SU-DHL-6 (cell line): Measurements from ENCODE around the gene STARD5.
A peak's percentile ranks its signal among the peaks of the same experiment; 100 is the strongest.

Experiments
- H2AFZ ChIP-seq: fragments of 200-600 bp; sonication (generic); 2 replicates; pipeline ENCODE4 v1.6.1; 2014; ENCODE audit warnings: low read depth, mild to moderate bottlenecking, moderate library complexity, mixed read lengths, antibody characterized with exemption, low read length; ENCODE audit not compliant: severe bottlenecking
- H3F3A ChIP-seq: fragments of 200-600 bp; shearing (Covaris generic); 2 replicates; pipeline ENCODE4 v1.6.0; 2016; ENCODE audit warnings: antibody characterized with exemption, mild to moderate bottlenecking; ENCODE audit not compliant: insufficient read depth
- H3K27ac ChIP-seq: fragments of 200-600 bp; sonication (generic); 2 replicates; pipeline ENCODE4 v1.5.1; 2016; ENCODE audit warnings: low read depth, mild to moderate bottlenecking, low read length, moderate library complexity, mixed read lengths
- H3K27me3 ChIP-seq: fragments of 200-600 bp; sonication (generic), shearing (Covaris generic); 2 replicates; pipeline ENCODE4 v1.6.0; 2014; ENCODE audit warnings: mild to moderate bottlenecking, low read length
- H3K36me3 ChIP-seq: fragments of 200-600 bp; sonication (generic); 2 replicates; pipeline ENCODE4 v1.6.1; 2014; ENCODE audit warnings: mild to moderate bottlenecking, low read length, mixed read lengths
- H3K4me2 ChIP-seq: fragments of 300-600, 200-600 bp; shearing (Covaris generic), sonication (generic); 2 replicates; pipeline ENCODE4 v1.6.0; 2014; ENCODE audit warnings: low read length, low read depth, mild to moderate bottlenecking; ENCODE audit not compliant: poor library complexity, severe bottlenecking
- H3K4me3 ChIP-seq: fragments of 200-600 bp; sonication (generic); 2 replicates; pipeline ENCODE4 v1.5.1; 2014; ENCODE audit warnings: antibody characterized with exemption, low read length, mild to moderate bottlenecking, mixed read lengths; ENCODE audit not compliant: insufficient read depth, poor library complexity, severe bottlenecking
- H3K79me2 ChIP-seq: fragments of 200-600 bp; sonication (generic); 2 replicates; pipeline ENCODE4 v1.6.1; 2014; ENCODE audit warnings: mild to moderate bottlenecking, low read length, moderate library complexity; ENCODE audit not compliant: insufficient read depth
- H3K9ac ChIP-seq: fragments of 200-600 bp; sonication (generic); 2 replicates; pipeline ENCODE4 v1.7.0; 2014; ENCODE audit warnings: mild to moderate bottlenecking, low read length
- H3K9me2 ChIP-seq: fragments of 200-600 bp; sonication (generic); replicated peaks from 2 replicates; pipeline ENCODE4 v1.6.1; 2014; ENCODE audit warnings: low read length; ENCODE audit not compliant: insufficient read depth
- H3K9me3 ChIP-seq: fragments of 200-600 bp; sonication (generic); 2 replicates; pipeline ENCODE4 v1.6.1; 2014; ENCODE audit warnings: low read length, mixed read lengths; ENCODE audit not compliant: insufficient read depth
- H4K20me1 ChIP-seq: fragments of 200-600 bp; sonication (generic); 2 replicates; pipeline ENCODE4 v1.6.1; 2014; ENCODE audit warnings: low read depth, mild to moderate bottlenecking, antibody characterized with exemption, low read length, moderate library complexity, mixed read lengths
- CTCF ChIP-seq: fragments of 200-600 bp; sonication (generic); IDR thresholded peaks from one replicate; pipeline ENCODE4 v1.5.1; 2017; ENCODE audit warnings: antibody characterized with exemption, mild to moderate bottlenecking, low read length, moderate library complexity; ENCODE audit not compliant: insufficient read depth, poor library complexity, severe bottlenecking
- EZH2phosphoT487 ChIP-seq: fragments of 200-600 bp; sonication (generic), shearing (Covaris generic); conservative IDR thresholded peaks from 2 replicates; pipeline ENCODE4 v1.6.1; 2018; ENCODE audit warnings: mild to moderate bottlenecking, antibody characterized with exemption, low read length, moderate library complexity, mixed read lengths

The STARD5 gene

GRCh38 chr15:81301815-81302399, 22.0 kb downstream of the STARD5 start:
- no peaks in the 10 kb centered on the region for H4K20me1 ChIP-seq
- peak overlapping the region; percentile 56 for H3K27ac ChIP-seq
- no peaks in the 10 kb centered on the region for H3K9me2 ChIP-seq
- peak overlapping the region; percentile 65 for H3K4me2 ChIP-seq
- no peaks in the 10 kb centered on the region for H3K27me3 ChIP-seq
- H3K4me3 ChIP-seq: peak overlapping the region; percentile 25
- TF ChIP-seq EZH2phosphoT487: no peak
- TF ChIP-seq CTCF: no peak
- H3K9ac ChIP-seq: peak overlapping the region; percentile 13; the same call in 1 of the 2 replicates
- peaks cover 3% of the 10 kb centered on the region; the same call in 1 of the 2 replicates for H3K79me2 ChIP-seq
- H3K9me3 ChIP-seq: no peaks in the 10 kb centered on the region
- no peak overlapping the region for H2AFZ ChIP-seq
- H3F3A ChIP-seq: peaks cover 6% of the 10 kb centered on the region; the same call in 1 of the 2 replicates
- H3K36me3 ChIP-seq: no peaks in the 10 kb centered on the region; the same call in 1 of the 2 replicates

- H3K4me2 ChIP-seq: peak overlapping the region; percentile 65
- H3K4me3 ChIP-seq: peak overlapping the region; percentile 25
These were observed 22.6 kb downstream of the STARD5 start for GRCh38 chr15:81301385-81301784.

GRCh38 chr15:81299630-81300273, 24.2 kb downstream of the STARD5 start:
- H3K36me3 ChIP-seq: no peaks in the 10 kb centered on the region; the same call in 1 of the 2 replicates
- peak overlapping the region; percentile 94 for H3K27ac ChIP-seq
- H3K9me2 ChIP-seq: no peaks in the 10 kb centered on the region
- H3K79me2 ChIP-seq: peaks cover 3% of the 10 kb centered on the region; the same call in 1 of the 2 replicates
- peak overlapping the region; percentile 65 for H3K4me2 ChIP-seq
- no peak overlapping the region for H2AFZ ChIP-seq
- peak overlapping the region; percentile 19 for H3K4me3 ChIP-seq
- no peaks in the 10 kb centered on the region for H3K9me3 ChIP-seq
- TF ChIP-seq EZH2phosphoT487 (no peak), CTCF (no peak)
- H3F3A ChIP-seq: peaks cover 24% of the 10 kb centered on the region
- no peaks in the 10 kb centered on the region for H4K20me1 ChIP-seq
- no peaks in the 10 kb centered on the region for H3K27me3 ChIP-seq
- peak overlapping the region; percentile 55; the same call in 1 of the 2 replicates for H3K9ac ChIP-seq

More at GRCh38 chr15:81301385-81301784, 22.6 kb downstream of the STARD5 start:
- Histone ChIP-seq H3K9me3 (no peaks in the 10 kb centered on the region), H3K27ac (peak overlapping the region; percentile 56), H3F3A (peaks cover 8% of the 10 kb centered on the region), H2AFZ (no peak overlapping the region), H3K9ac (peak overlapping the region; percentile 13; the same call in 1 of the 2 replicates), H3K9me2 (no peaks in the 10 kb centered on the region), H4K20me1 (no peaks in the 10 kb centered on the region), H3K27me3 (no peaks in the 10 kb centered on the region), H3K36me3 (no peaks in the 10 kb centered on the region; the same call in 1 of the 2 replicates), H3K79me2 (peaks cover 3% of the 10 kb centered on the region; the same call in 1 of the 2 replicates)
- TF ChIP-seq EZH2phosphoT487: no peak
- TF ChIP-seq CTCF: no peak
